Hepatocyte (in vitro differentiated cells): ENCODE measurements around the gene C2CD4D. TPM values are rescaled to one million over a fixed set of nuclear protein-coding genes. Genes with fewer than 3 reads are reported as not detected.

ENCODE experiments used
- DNase-seq: peaks from one replicate; pipeline ENCODE4 v3.0.0-alpha.2; 2016; ENCODE audit warnings: low spot score
- H2AFZ ChIP-seq: fragments of 200-600 bp; sonication (generic); 2 replicates; pipeline ENCODE4 v1.6.0; 2016; ENCODE audit warnings: antibody characterized with exemption, mild to moderate bottlenecking
- H3K27ac ChIP-seq: fragments of 200-600 bp; sonication (generic); 2 replicates; pipeline ENCODE4 v1.5.1; 2016; ENCODE audit warnings: mild to moderate bottlenecking
- H3K27me3 ChIP-seq: fragments of 200-600 bp; sonication (generic); 2 replicates; pipeline ENCODE4 v1.6.1; 2016
- H3K36me3 ChIP-seq: fragments of 200-600 bp; sonication (generic); replicated peaks from 2 replicates; pipeline ENCODE4 v1.5.1; 2016; ENCODE audit warnings: low read depth; ENCODE audit not compliant: insufficient read depth
- H3K4me1 ChIP-seq: fragments of 200-600 bp; sonication (generic); 2 replicates; pipeline ENCODE4 v1.5.1; 2016; ENCODE audit warnings: mild to moderate bottlenecking, moderate library complexity; ENCODE audit not compliant: insufficient read depth
- H3K4me2 ChIP-seq: fragments of 200-600 bp; sonication (generic); 2 replicates; pipeline ENCODE4 v1.6.0; 2016
- H3K4me3 ChIP-seq: fragments of 200-600 bp; sonication (generic); 2 replicates; pipeline ENCODE4 v1.5.1; 2016; ENCODE audit warnings: mild to moderate bottlenecking
- H3K79me2 ChIP-seq: fragments of 200-600 bp; sonication (generic); 2 replicates; pipeline ENCODE4 v1.6.0; 2017; ENCODE audit warnings: mild to moderate bottlenecking
- H3K9me2 ChIP-seq: fragments of 200-600 bp; sonication (generic); replicated peaks from 2 replicates; pipeline ENCODE4 v1.6.0; 2017; ENCODE audit warnings: mild to moderate bottlenecking; ENCODE audit not compliant: insufficient read depth
- H3K9me3 ChIP-seq: fragments of 200-600 bp; sonication (generic); 2 replicates; pipeline ENCODE4 v1.5.1; 2016; ENCODE audit warnings: low read depth, mild to moderate bottlenecking
- H4K20me1 ChIP-seq: fragments of 200-600 bp; sonication (generic); 2 replicates; pipeline ENCODE4 v1.6.0; 2016; ENCODE audit warnings: mild to moderate bottlenecking; ENCODE audit not compliant: insufficient read depth, poor library complexity, severe bottlenecking
- CTCF ChIP-seq: fragments of 200-600 bp; sonication (generic); IDR thresholded peaks from 2 replicates; pipeline ENCODE4 v1.5.1; 2016; ENCODE audit warnings: antibody characterized with exemption, mild to moderate bottlenecking; ENCODE audit not compliant: poor library complexity
- EZH2 ChIP-seq: fragments of 200-600 bp; sonication (generic); IDR thresholded peaks from 2 replicates; pipeline ENCODE4 v1.6.1; 2016; ENCODE audit warnings: antibody characterized with exemption, mild to moderate bottlenecking, borderline replicate concordance
- EZH2phosphoT487 ChIP-seq: fragments of 200-600 bp; sonication (generic); IDR thresholded peaks from one replicate; pipeline ENCODE4 v1.6.1; 2018; ENCODE audit warnings: antibody characterized with exemption, mild to moderate bottlenecking, low read depth, moderate library complexity; ENCODE audit not compliant: unreplicated experiment, severe bottlenecking
- WGBS: methylation state at CpG from one replicate; pipeline ENCODE4 v1.1.6; 2016; ENCODE audit warnings: low lambda C conversion rate; ENCODE audit errors: missing lambda C conversion rate; 5-methylcytosine and 5-hydroxymethylcytosine counted together
- polyA plus RNA-seq: library from polyadenylated mRNA; unstranded; fragments of >200 nt; fragmentation: Nextera tagmentation; extraction: Ambion mirVana; gene quantifications from 2 replicates; pipeline ENCODE4 v1.2.1, GENCODE V29; 2016
- total RNA-seq: library from RNA; depleted of rRNA; stranded (reverse); fragments of >200 nt; gene quantifications from 2 replicates; pipeline ENCODE4 v1.2.3, GENCODE V29; 2014

C2CD4D gene
- total and polyA plus RNA-seq, 2 experiments from 2014 or later = 1.1 TPM; not detected in 1

DNA sequence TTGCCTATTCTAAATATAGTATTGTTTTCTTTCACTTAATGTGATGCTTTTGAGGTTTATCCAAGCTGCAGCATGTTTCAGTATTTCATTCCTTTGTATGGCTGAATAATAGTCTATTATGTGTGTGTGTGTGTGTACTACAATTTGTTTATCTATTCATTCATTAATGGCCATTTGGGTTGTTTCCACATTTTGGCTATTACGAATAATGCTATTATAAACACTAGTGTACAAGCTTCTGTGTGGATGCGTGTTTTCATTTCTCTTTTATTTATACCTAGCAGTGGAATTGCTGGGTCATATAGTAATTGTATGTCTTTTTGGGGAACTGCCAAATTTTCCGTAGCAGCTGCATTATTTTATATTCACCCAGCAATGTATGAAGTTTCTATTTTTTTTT, 28.9 kb upstream of the C2CD4D start:
- no peaks in the 10 kb centered on the region for H3K27me3 ChIP-seq
- H3K9me3 ChIP-seq = no peaks in the 10 kb centered on the region
- no peak overlapping the region for H3K4me3 ChIP-seq
- no peaks in the 10 kb centered on the region for H4K20me1 ChIP-seq
- H3K36me3 ChIP-seq = no peaks in the 10 kb centered on the region
- no peak overlapping the region for H2AFZ ChIP-seq
- no peak overlapping the region for H3K27ac ChIP-seq
- H3K4me1 ChIP-seq = no peaks in the 10 kb centered on the region
- H3K4me2 ChIP-seq = no peak overlapping the region
- no peaks in the 10 kb centered on the region for H3K9me2 ChIP-seq
- 52% methylated on average over 3 of the region's 3 CpGs for WGBS
- no peak for DNase-seq
- TF ChIP-seq CTCF (no peak), EZH2 (no peak), EZH2phosphoT487 (no peak)
- no peaks in the 10 kb centered on the region for H3K79me2 ChIP-seq

DNA sequence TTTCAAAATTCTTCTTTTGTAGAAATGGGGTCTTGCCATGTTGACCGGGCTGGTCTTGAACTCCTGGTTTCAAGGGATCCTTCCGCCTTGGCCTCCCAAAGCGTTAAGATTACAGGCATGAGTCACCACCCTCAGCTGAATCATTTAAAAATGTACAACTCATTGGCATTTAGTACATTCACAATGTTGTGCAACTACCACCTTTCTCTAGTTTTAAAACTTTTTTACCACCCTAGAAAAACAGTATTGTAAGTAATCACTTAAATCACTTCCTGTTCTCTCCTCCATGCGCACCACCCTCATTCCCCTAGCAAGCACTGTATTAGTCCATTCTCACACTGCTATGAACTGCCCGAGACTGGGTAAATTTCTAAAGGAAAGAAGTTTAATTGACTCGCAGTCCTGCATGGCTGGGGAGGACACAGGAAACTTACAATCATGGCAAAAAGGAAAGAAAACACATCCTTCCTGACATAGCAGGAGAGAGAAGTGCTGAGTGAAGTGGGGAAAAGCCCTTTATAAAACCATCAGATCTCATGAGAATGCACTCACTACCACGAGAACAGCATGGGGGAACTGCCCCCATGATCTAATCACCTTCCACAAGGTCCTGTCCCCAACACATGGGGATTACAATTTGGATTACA, 28.3 kb upstream of the C2CD4D start:
- WGBS = 88% methylated on average over 7 of the region's 7 CpGs
- Histone ChIP-seq H3K4me2 (no peak overlapping the region), H2AFZ (no peak overlapping the region)

DNA sequence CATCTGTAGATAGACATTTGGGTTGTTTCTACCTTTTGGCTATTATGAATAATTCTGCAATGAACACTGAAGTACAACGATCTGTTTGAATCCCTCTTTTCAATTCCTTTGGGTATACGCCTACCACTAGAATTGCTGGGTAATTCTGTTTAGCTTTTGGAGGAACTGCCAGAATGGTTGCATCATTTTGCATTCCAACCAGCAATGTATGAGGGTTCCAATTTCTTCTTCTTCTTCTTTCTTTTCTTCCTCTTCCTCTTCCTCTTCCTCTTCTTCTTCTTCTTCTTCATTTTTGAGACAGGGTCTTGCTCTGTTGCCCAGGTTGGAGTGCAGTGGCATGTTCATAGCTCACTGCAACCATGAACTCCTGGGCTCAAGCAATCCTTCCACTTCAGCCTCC, 27.7 kb upstream of the C2CD4D start:
- H3K4me3 ChIP-seq = no peak overlapping the region
- 93% methylated on average over 2 of the region's 2 CpGs for WGBS

More for the DNA sequence above, 28.3 kb upstream of the C2CD4D start:
- Histone ChIP-seq H3K4me1 (no peaks in the 10 kb centered on the region), H3K27ac (no peak overlapping the region), H3K9me2 (no peaks in the 10 kb centered on the region), H4K20me1 (no peaks in the 10 kb centered on the region), H3K9me3 (no peaks in the 10 kb centered on the region), H3K27me3 (no peaks in the 10 kb centered on the region), H3K36me3 (no peaks in the 10 kb centered on the region), H3K79me2 (no peaks in the 10 kb centered on the region), H3K4me3 (no peak overlapping the region)
- TF ChIP-seq EZH2 (no peak), EZH2phosphoT487 (no peak), CTCF (no peak)
- DNase-seq = no peak

More for the DNA sequence above, 27.7 kb upstream of the C2CD4D start:
- Histone ChIP-seq H4K20me1 (no peaks in the 10 kb centered on the region), H3K27me3 (no peaks in the 10 kb centered on the region), H3K9me2 (no peaks in the 10 kb centered on the region), H3K79me2 (no peaks in the 10 kb centered on the region), H3K36me3 (no peaks in the 10 kb centered on the region), H3K9me3 (no peaks in the 10 kb centered on the region), H3K27ac (no peak overlapping the region), H2AFZ (no peak overlapping the region), H3K4me1 (no peaks in the 10 kb centered on the region), H3K4me2 (no peak overlapping the region)
- no peak for TF ChIP-seq EZH2phosphoT487
- no peak for TF ChIP-seq CTCF
- no peak for TF ChIP-seq EZH2
- no peak for DNase-seq
